ENCODE data around the gene ALKBH6. TPM values are rescaled to one million over a fixed set of nuclear protein-coding genes. Genes with fewer than 3 reads are reported as not detected.
"Not testable (repeated sequence)": the region's sequence is repeated elsewhere in the genome, so short reads cannot be mapped to it uniquely, and the experiment has no call there.

The ALKBH6 gene
- total RNA-seq, 2 donors from 2014 or later: 33.3 to 34.2 TPM

DNA sequence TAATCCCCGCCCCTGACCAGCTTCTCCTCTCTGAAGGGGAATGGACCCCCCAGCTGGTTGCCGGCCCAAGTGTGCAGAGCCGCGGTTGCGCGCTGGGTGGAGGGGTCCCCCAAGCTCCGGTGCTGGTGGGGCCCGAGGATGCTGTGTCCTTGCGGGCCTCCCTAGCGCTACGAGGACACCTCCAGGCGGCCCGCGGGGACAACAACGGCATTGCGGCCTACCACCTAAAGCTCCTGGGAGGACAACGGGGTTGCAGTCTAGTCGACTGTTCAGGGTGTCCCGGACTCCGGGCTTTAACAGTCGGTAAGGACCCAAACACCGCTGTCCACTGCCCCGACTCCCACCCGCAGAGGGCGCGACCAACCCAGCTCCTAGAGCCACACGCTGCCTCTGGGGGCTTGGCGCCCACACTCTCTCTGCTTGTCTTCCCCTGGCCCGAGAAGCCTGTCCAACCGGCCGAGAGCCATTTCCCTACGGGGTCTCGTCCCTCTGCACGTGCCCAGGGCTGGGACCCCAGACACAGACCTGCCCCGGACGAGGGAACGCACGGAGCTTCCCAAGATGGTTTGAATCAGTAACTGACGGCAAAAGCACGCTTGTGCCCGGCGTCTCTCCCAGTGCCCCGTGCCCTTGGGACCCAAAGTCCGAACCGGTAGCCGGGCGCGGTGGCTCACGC is 20.0 kb downstream of the ALKBH6 start:
- ATAC-seq: no peak
- no peaks in the 10 kb centered on the region for H3K9me3 ChIP-seq (ENCODE audit: control insufficient read depth, low read length, poor library complexity, severe bottlenecking)
- H3K36me3 Mint-ChIP-seq (ENCODE audit: low read depth): no peaks in the 10 kb centered on the region
- DNase-seq: no peak
- H3K27ac Mint-ChIP-seq: peak overlapping the region; percentile 81
- H3K27me3 Mint-ChIP-seq: no peaks in the 10 kb centered on the region
- peak overlapping the region; percentile 97 for H3K4me3 Mint-ChIP-seq
- peaks cover 18% of the 10 kb centered on the region for H3K4me1 Mint-ChIP-seq

DNA sequence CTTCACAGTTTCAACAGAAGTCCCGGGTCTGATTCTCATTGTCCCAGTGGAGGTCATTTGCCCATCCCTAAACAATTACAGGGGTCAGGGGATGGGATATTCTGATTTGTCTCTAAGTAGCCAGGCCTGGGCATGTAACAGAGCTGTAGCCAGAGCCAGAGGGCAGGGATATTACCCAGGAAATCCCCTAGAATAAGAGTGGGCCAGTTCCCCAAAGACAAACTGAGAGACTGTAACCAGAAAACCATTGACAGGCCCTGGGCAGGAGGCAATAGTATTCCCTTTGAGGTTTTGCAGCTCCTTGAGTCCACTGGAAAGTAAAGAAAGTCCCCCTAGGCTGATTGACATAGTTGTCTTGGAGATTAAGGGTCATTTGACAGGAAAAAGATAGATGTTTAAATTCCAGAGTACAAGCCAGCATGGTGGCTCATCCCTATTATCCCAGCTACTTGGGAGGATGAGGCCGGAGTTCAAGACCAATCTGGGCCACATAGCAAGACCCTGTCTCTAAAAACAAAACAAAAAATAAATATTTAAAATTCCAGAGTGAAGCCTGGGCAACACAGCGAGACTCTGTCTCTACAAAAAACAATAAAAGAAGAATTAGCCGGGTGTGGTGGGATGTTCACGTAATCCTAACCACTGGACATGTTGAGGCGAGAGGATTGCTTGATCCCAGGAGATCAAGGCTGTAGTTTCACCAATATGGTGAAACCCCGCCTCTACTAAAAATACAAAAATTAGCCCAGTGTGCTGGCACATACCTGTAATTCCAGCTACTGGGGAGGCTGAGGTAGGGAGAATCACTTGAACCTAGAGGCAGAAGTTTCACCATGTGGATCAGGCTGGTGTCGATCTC is 20.9 kb downstream of the ALKBH6 start:
- H3K36me3 Mint-ChIP-seq (ENCODE audit: low read depth): no peaks in the 10 kb centered on the region
- no peak overlapping the region for H3K27ac Mint-ChIP-seq
- H3K9me3 ChIP-seq (ENCODE audit: control insufficient read depth, low read length, poor library complexity, severe bottlenecking): no peaks in the 10 kb centered on the region
- no peaks in the 10 kb centered on the region for H3K27me3 Mint-ChIP-seq
- DNase-seq (no peak), ATAC-seq (no peak)
- H3K4me3 Mint-ChIP-seq: no peak overlapping the region
- H3K4me1 Mint-ChIP-seq: peaks cover 18% of the 10 kb centered on the region

DNA sequence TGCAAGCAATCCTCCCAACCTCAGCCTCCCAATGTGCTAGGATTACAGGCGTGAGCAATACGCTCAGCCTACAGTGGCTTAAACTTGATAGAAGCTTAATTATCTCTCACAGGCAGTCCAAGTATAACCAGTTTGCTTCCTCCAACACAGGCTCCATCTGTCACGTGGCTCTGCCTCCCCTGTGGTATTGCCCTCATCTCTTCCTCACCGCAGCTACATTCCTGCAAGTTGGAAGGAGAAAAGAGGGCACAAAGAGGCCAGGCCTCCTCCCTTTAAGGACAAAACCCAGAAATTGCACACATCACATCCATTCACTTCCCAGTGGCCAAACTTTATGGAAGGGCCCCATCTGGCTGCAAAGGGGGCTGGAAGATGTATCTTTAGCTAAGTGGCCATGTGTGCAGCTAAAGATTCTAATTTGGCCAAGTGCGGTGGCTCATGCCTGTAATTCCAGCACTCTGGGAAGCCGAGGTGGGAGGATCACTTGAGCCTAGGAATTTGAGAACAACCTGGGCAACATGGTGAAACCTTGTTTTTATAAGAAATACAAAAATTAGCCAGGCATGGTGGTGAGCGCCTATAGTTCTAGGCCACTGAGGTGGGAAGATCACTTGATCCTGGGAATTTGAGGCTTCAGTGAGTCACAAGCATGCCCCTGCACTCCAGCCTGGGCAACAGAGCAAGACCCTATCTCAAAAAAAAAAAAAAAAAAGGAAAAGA is 22.1 kb downstream of the ALKBH6 start:
- H3K4me3 Mint-ChIP-seq: no peak overlapping the region
- peaks cover under 1% of the 10 kb centered on the region for H3K27me3 Mint-ChIP-seq
- H3K9me3 ChIP-seq (ENCODE audit: control insufficient read depth, low read length, poor library complexity, severe bottlenecking): no peaks in the 10 kb centered on the region
- H3K27ac Mint-ChIP-seq: no peak overlapping the region
- ATAC-seq (no peak), DNase-seq (no peak)
- no peaks in the 10 kb centered on the region for H3K36me3 Mint-ChIP-seq (ENCODE audit: low read depth)
- H3K4me1 Mint-ChIP-seq: peaks cover 11% of the 10 kb centered on the region

DNA sequence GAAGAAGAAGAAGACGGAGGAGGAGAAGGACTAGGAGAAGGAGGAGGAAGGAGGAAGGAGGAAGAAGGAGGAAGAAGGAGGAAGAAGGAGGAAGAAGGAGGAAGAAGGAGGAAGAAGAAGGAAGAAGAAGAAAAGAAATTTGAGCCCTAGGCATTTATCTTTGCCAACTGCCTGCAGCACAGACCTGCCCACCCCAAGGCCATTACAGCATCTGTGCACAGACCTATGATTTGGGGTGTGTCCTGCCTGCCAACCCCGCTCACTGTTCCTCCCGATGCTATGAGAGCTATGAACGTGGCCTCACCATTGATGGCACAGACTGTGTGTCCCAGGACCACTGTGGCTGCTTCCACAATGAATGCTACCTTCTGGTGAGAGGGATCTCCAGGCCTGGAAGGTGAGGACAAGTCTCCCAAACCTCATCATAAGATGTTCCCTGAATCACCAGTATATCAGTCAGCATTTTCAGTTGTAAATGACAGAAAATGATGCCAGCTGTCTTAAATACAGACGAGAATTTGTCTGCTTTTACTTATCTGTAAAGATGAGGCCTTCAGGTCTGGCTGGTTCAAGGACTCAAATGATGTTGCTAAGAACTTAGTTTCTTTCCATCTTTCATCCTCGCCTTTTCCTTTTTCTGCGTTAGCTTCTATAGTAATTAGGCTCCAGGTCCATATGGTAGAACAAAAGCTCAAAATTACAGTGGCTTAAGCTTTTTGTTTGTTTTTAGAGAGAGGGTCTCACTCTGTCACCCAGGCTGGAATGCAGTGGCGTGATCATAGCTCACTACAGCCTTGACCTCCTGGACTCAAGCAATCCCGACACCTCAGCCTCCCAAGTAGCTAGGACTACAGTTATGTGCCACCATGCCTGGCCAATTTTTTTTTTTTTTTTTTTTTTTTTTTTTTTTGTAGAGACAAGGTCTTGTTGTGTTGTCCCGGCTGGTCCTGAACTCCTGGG is 23.0 kb downstream of the ALKBH6 start:
- Mint-ChIP-seq H3K4me1 (peaks cover 9% of the 10 kb centered on the region), H3K27ac (no peak overlapping the region), H3K27me3 (peaks cover 9% of the 10 kb centered on the region), H3K36me3 (ENCODE audit: low read depth) (no peaks in the 10 kb centered on the region), H3K4me3 (no peak overlapping the region)
- no peaks in the 10 kb centered on the region for H3K9me3 ChIP-seq (ENCODE audit: control insufficient read depth, low read length, poor library complexity, severe bottlenecking)
- no peak for DNase-seq
- ATAC-seq: no peak

DNA sequence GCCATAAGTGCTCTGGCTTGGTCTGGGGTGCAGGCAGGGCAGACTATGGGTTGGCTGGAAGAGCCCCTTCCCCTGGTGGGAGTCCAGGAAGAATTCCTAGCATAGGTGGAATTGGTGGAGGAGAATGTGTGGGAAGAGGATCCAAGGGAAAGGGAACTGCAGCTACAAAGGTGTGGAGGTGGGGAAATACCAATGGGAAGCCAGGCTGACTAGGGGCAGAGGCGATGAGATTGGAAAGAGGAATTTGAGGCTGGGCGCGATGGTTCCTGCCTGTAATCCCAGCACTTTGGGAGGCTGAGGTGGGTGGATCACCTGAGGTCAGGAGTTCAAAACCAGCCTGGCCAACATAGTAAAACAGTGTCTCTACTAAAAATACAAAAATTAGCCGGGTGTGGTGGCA is 23.9 kb downstream of the ALKBH6 start:
- ATAC-seq: no peak
- DNase-seq: no peak
- peaks cover 9% of the 10 kb centered on the region for H3K4me1 Mint-ChIP-seq
- H3K4me3 Mint-ChIP-seq: no peak overlapping the region
- peaks cover 3% of the 10 kb centered on the region for H3K36me3 Mint-ChIP-seq (ENCODE audit: low read depth)
- no peak overlapping the region for H3K27ac Mint-ChIP-seq
- H3K27me3 Mint-ChIP-seq: peaks cover 18% of the 10 kb centered on the region
- no peaks in the 10 kb centered on the region for H3K9me3 ChIP-seq (ENCODE audit: control insufficient read depth, low read length, poor library complexity, severe bottlenecking)

DNA sequence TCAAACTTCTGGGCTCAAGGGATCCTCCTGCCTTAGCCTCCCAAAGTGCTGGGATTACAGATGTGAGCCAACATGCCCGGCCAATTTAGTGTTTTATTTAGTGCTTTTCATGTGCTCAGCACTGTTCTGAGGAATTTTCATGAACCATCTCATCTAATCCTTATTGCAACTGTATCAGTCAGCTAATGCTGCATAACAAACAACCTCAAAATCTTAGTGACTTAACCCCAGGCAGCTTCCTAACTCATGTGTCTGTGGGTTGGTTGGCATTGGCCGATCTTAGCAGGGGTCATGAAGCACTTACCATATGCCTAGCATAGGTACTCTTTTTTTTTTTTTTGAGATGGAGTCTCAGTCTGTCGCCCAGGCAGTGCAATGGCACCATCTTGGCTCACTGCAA is 25.2 kb downstream of the ALKBH6 start:
- Mint-ChIP-seq H3K4me3 (no peak overlapping the region), H3K4me1 (peaks cover 6% of the 10 kb centered on the region), H3K27ac (no peak overlapping the region), H3K36me3 (ENCODE audit: low read depth) (peaks cover 5% of the 10 kb centered on the region), H3K27me3 (peaks cover 32% of the 10 kb centered on the region)
- no peaks in the 10 kb centered on the region for H3K9me3 ChIP-seq (ENCODE audit: control insufficient read depth, low read length, poor library complexity, severe bottlenecking)
- ATAC-seq: no peak
- DNase-seq: no peak

DNA sequence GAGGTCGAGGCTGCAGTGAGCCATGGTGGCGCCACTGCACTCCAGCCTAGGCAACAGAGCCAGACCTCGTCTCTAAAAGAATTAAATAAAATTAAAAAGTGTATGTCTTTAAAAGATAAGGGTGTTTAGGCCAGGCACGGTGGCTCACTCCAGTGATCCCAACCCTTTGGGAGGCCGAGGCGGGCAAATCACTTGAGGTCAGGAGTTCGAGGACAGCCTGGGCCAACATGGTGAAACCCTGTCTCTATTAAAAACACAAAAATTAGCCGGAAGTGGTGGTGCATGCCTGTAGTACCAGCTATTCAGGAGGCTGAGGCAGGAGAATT is 26.5 kb downstream of the ALKBH6 start:
- Mint-ChIP-seq H3K27me3 (peaks cover 37% of the 10 kb centered on the region), H3K36me3 (ENCODE audit: low read depth) (peaks cover 5% of the 10 kb centered on the region), H3K4me1 (peaks cover 6% of the 10 kb centered on the region), H3K4me3 (peak overlapping the region; percentile 86), H3K27ac (no peak overlapping the region)
- no peaks in the 10 kb centered on the region for H3K9me3 ChIP-seq (ENCODE audit: control insufficient read depth, low read length, poor library complexity, severe bottlenecking)
- DNase-seq (no peak), ATAC-seq (no peak)

DNA sequence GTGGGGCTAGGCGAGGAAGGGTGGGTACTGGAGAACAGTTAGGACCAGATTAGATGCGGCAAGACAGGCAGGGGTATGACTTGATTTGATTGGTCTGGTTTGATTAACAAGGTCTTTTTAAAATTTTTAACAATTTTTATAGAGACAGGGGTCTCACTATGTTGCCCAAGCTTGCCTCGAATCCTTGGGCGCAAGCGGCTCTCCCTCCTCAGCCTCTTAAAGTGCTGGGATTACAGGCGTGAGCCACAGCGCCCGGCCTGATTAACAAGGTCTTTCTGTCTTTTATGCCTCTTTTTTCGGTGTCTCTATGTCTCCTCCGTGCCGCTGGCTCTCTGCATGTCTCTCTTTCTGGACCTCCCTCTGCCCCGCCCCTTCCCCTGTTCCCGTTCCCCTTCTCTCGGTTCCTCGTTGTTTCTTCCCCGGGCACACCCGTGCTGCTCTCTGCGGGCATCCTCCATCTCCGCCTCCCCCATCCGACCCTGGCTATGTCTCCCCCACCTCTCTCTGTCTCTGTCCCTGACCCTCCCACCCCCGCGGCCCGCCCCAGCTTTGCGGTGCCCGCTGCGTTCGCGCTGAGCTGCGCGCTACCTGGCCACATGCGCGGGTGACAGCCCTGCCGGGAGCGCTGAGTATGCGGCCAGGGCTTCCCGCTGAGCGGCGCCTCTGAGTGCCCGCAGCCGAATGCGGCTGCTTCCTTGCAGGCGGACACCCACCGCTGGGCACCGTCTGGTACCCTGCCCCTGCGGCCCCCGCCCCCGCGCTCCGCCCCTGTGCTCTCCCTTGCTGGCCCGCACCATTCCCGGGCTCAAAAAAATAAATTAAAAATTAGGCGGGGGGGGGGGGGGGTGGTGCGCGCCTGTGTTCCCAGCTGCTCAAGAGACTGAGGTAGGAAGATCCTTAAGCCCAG is 27.1 kb downstream of the ALKBH6 start:
- peak; percentile 61 for ATAC-seq
- no peaks in the 10 kb centered on the region for H3K9me3 ChIP-seq (ENCODE audit: control insufficient read depth, low read length, poor library complexity, severe bottlenecking)
- Mint-ChIP-seq H3K4me1 (peaks cover 6% of the 10 kb centered on the region), H3K4me3 (peak overlapping the region; percentile 86), H3K36me3 (ENCODE audit: low read depth) (peaks cover 5% of the 10 kb centered on the region), H3K27ac (no peak overlapping the region), H3K27me3 (peaks cover 38% of the 10 kb centered on the region)
- DNase-seq: no peak

DNA sequence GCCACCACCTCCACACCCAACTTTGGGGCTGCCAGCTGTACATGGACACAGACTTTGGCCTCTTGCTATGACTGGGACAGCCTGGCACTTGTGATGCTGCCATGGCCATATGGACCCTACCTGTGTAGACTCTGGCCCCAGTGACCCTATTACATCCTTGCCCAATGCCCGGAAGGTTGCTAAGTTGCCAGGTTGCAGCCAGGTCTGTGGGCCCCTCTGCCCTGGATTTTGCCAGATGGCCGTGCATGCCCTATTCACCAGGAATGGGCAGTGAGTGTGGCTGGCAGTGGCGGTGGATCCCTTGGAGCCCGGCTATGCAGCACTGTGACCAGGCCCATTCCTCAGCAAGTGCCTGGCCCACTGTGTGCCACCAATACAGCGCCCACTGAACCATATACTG is 27.9 kb downstream of the ALKBH6 start:
- no peak for ATAC-seq
- no peak for DNase-seq
- peak overlapping the region; percentile 67 for H3K4me3 Mint-ChIP-seq
- H3K27ac Mint-ChIP-seq: no peak overlapping the region
- H3K9me3 ChIP-seq (ENCODE audit: control insufficient read depth, low read length, poor library complexity, severe bottlenecking): no peaks in the 10 kb centered on the region
- peaks cover 6% of the 10 kb centered on the region for H3K4me1 Mint-ChIP-seq
- peaks cover 46% of the 10 kb centered on the region for H3K27me3 Mint-ChIP-seq
- peaks cover 5% of the 10 kb centered on the region for H3K36me3 Mint-ChIP-seq (ENCODE audit: low read depth)

DNA sequence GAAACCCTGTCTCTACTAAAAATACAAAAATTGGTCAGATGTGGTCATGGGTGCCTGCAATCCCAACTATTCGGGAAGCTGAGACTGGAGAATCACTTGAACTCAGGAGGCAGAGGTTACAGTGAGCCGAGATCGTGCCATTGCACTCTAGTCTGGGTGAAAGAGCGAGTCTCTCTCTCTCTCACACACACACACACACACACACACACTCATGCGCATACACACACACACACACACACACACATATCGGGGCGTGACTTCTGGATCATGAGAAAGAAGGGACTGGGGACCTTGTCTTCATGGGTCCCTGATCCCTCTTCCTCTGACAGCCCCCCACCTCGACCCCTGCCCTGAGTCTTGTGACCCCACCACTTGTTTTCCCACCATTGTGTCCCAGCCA is 30.8 kb downstream of the ALKBH6 start:
- no peaks in the 10 kb centered on the region for H3K9me3 ChIP-seq (ENCODE audit: control insufficient read depth, low read length, poor library complexity, severe bottlenecking)
- ATAC-seq: no peak
- Mint-ChIP-seq H3K4me1 (peaks cover 6% of the 10 kb centered on the region), H3K4me3 (no peak overlapping the region), H3K27ac (no peak overlapping the region), H3K27me3 (peaks cover 63% of the 10 kb centered on the region), H3K36me3 (ENCODE audit: low read depth) (peaks cover 5% of the 10 kb centered on the region)
- no peak for DNase-seq

DNA sequence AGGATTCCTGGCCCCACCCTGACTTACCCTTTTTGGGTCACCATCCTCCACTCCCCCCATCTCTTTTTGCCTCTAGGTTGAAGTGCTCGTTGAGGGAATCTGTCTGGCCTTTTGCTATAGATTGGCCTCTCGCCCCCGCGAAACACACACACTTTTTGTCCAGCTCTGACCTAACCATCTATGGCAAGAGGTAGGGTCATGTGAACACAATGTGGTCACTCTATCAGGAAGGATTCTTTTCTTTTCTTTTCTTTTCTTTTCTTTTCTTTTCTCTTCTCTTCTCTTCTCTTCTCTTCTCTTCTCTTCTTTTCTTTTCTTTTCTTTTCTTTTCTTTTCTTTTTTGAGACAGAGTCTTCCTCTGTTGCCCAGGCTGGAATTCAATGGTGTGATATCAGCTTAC is 33.0 kb downstream of the ALKBH6 start:
- H3K27ac Mint-ChIP-seq; H3K4me3 Mint-ChIP-seq; ATAC-seq; DNase-seq; H3K9me3 ChIP-seq (ENCODE audit: control insufficient read depth, low read length, poor library complexity, severe bottlenecking); H3K36me3 Mint-ChIP-seq (ENCODE audit: low read depth); H3K4me1 Mint-ChIP-seq: not testable (repeated sequence)
- H3K27me3 Mint-ChIP-seq: peaks cover 58% of the 10 kb centered on the region

DNA sequence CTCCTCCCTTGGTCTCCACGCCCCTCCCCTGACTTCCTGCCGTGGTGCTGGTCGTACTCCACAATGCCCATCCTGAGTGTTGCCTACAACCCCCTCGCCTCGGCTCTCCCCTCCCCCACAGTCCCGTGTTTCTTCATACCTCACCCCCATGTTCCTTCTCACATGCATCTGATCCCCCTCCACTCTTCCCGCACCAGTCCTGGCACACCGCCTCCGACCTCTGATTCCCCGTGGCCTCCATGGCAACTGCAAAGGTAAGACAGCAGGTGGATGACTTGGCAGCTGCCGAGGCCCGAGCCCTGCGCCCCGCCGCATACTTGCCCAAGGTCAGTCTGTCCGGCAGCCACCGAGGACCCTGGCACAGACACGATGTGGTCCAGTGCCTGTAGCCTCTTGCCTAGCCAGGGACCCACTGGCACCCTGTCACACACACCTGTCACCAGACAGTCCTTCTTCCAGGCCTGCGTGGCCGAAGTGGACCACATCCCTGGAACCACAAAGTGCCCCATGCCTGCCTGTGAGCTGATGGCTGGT is 35.1 kb downstream of the ALKBH6 start:
- peaks cover 2% of the 10 kb centered on the region for H3K36me3 Mint-ChIP-seq (ENCODE audit: low read depth)
- H3K27me3 Mint-ChIP-seq: peaks cover 37% of the 10 kb centered on the region
- H3K4me3 Mint-ChIP-seq: peak overlapping the region; percentile 31
- DNase-seq (no peak), ATAC-seq (no peak)
- H3K9me3 ChIP-seq (ENCODE audit: control insufficient read depth, low read length, poor library complexity, severe bottlenecking): no peaks in the 10 kb centered on the region
- no peaks in the 10 kb centered on the region for H3K4me1 Mint-ChIP-seq
- no peak overlapping the region for H3K27ac Mint-ChIP-seq

Data from T-helper 17 cell (primary cell).